ENCODE measurements around the gene SCN4A. TPM values are rescaled to one million over a fixed set of nuclear protein-coding genes. Genes with fewer than 3 reads are reported as not detected.

Gene SCN4A
- total RNA-seq, 1 donor from 2014 or later, result 1.8 TPM

- H3K27ac Mint-ChIP-seq, result no peak overlapping the region
- H3K4me3 Mint-ChIP-seq, result no peak overlapping the region
- H3K9ac ChIP-seq, result no peak overlapping the region
- no peak overlapping the region for H3K4me3 ChIP-seq
- H2AFZ ChIP-seq (replicated peaks), result no peak overlapping the region
- TF ChIP-seq EZH2phosphoT487 (IDR thresholded peaks at IDR 0.05) (no peak), CTCF (IDR thresholded peaks at IDR 0.05) (no peak), EZH2 (IDR thresholded peaks at IDR 0.05) (no peak)
- H3F3A ChIP-seq (ENCODE audit: low read depth), result no peaks in the 10 kb centered on the region
- H3K79me2 ChIP-seq (ENCODE audit: low read depth), result no peaks in the 10 kb centered on the region
- H3K4me1 ChIP-seq, result peaks cover 8% of the 10 kb centered on the region
- no peaks in the 10 kb centered on the region for H3K27me3 Mint-ChIP-seq (ENCODE audit: insufficient read depth, low read depth)
- no peaks in the 10 kb centered on the region for H3K36me3 ChIP-seq
- H3K4me1 Mint-ChIP-seq, result peaks cover 31% of the 10 kb centered on the region
- H3K9me3 ChIP-seq (ENCODE audit: low read depth), result no peaks in the 10 kb centered on the region
- H4K20me1 ChIP-seq (ENCODE audit: low read depth), result no peaks in the 10 kb centered on the region
- no peak overlapping the region for H3K4me2 ChIP-seq
- H3K27ac ChIP-seq, result no peak overlapping the region
- H3K36me3 Mint-ChIP-seq, result no peaks in the 10 kb centered on the region
- no peaks in the 10 kb centered on the region for H3K9me3 Mint-ChIP-seq
- H3K27me3 ChIP-seq, result no peaks in the 10 kb centered on the region
- no peak for DNase-seq (ENCODE audit: low spot score)
These were observed 30.3 kb downstream of the SCN4A start for GRCh38 chr17:63942309-63942985.

DNA sequence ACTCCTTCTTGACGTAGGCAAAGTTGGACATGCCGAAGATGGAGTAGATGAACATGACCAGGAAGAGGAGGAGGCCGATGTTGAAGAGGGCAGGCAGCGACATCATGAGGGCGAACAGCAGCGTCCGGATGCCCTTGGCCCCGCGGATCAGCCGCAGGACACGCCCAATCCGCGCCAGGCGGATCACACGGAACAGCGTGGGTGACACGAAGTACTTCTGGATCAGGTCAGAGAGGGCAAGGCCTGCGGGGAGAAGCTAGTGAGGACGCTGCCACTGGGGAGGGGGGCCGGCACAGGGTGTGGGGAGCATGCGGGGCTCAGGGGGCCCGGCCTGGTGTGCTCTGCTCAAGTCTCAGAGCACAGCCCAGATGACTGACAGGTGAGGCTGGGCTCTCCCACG lies 31.0 kb downstream of the SCN4A start:
- no peak overlapping the region for H2AFZ ChIP-seq (replicated peaks)
- no peaks in the 10 kb centered on the region for H3K27me3 ChIP-seq
- H3F3A ChIP-seq (ENCODE audit: low read depth), result no peaks in the 10 kb centered on the region
- no peaks in the 10 kb centered on the region for H3K79me2 ChIP-seq (ENCODE audit: low read depth)
- Mint-ChIP-seq H3K27me3 (ENCODE audit: insufficient read depth, low read depth) (no peaks in the 10 kb centered on the region), H3K4me3 (no peak overlapping the region), H3K9me3 (no peaks in the 10 kb centered on the region), H3K36me3 (no peaks in the 10 kb centered on the region), H3K27ac (no peak overlapping the region), H3K4me1 (peaks cover 36% of the 10 kb centered on the region)
- TF ChIP-seq EZH2 (IDR thresholded peaks at IDR 0.05) (no peak), EZH2phosphoT487 (IDR thresholded peaks at IDR 0.05) (no peak), CTCF (IDR thresholded peaks at IDR 0.05) (no peak)
- H3K36me3 ChIP-seq, result no peaks in the 10 kb centered on the region
- no peak overlapping the region for H3K9ac ChIP-seq
- no peak overlapping the region for H3K4me3 ChIP-seq
- DNase-seq (ENCODE audit: low spot score), result no peak
- no peaks in the 10 kb centered on the region for H3K9me3 ChIP-seq (ENCODE audit: low read depth)
- no peak overlapping the region for H3K4me2 ChIP-seq
- H4K20me1 ChIP-seq (ENCODE audit: low read depth), result no peaks in the 10 kb centered on the region
- peaks cover 8% of the 10 kb centered on the region for H3K4me1 ChIP-seq
- H3K27ac ChIP-seq, result no peak overlapping the region

DNA sequence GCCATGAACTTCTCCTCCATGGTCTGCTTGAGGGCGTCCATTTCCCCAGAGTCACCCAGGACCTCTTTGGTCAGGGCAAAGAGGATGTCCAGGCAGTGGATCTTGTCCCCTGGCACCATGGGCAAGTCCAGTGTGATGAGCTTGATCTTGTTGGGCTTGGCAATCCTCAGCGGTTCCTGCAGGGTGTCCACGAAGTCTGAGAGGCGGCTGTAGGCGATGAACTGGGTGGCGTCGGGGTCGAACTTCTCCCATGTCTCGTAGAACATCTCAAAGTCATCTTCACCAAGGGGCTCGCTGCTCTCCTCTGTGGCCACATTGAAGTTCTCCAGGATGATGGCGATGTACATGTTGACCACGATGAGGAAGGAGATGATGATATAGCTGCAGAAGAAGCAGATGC lies 31.6 kb downstream of the SCN4A start:
- H3K36me3 Mint-ChIP-seq, result no peaks in the 10 kb centered on the region
- no peak for TF ChIP-seq EZH2phosphoT487 (IDR thresholded peaks at IDR 0.05)
- no peak for TF ChIP-seq EZH2 (IDR thresholded peaks at IDR 0.05)
- no peak for TF ChIP-seq CTCF (IDR thresholded peaks at IDR 0.05)
- H3K9me3 Mint-ChIP-seq, result no peaks in the 10 kb centered on the region
- no peak overlapping the region for H3K27ac Mint-ChIP-seq
- H3K4me3 Mint-ChIP-seq, result no peak overlapping the region
- Histone ChIP-seq H3K79me2 (ENCODE audit: low read depth) (no peaks in the 10 kb centered on the region), H3K4me2 (no peak overlapping the region), H3K9me3 (ENCODE audit: low read depth) (no peaks in the 10 kb centered on the region), H3K27me3 (no peaks in the 10 kb centered on the region), H4K20me1 (ENCODE audit: low read depth) (no peaks in the 10 kb centered on the region), H2AFZ (replicated peaks) (no peak overlapping the region), H3F3A (ENCODE audit: low read depth) (no peaks in the 10 kb centered on the region), H3K36me3 (no peaks in the 10 kb centered on the region), H3K9ac (no peak overlapping the region), H3K4me1 (peaks cover 8% of the 10 kb centered on the region), H3K27ac (no peak overlapping the region), H3K4me3 (no peak overlapping the region)
- H3K4me1 Mint-ChIP-seq, result peaks cover 34% of the 10 kb centered on the region
- no peaks in the 10 kb centered on the region for H3K27me3 Mint-ChIP-seq (ENCODE audit: insufficient read depth, low read depth)
- DNase-seq (ENCODE audit: low spot score), result no peak

All from neural progenitor cell (in vitro differentiated cells).